ENCODE data around the gene HOXC12. TPM values are rescaled to one million over a fixed set of nuclear protein-coding genes. Genes with fewer than 3 reads are reported as not detected.

The HOXC12 gene
- total RNA-seq, 1 experiment from 2014 or later = not detected

- no peak for TF ChIP-seq AFF4 (CRISPR knock-in tag; IDR thresholded peaks at IDR 0.05; ENCODE audit: borderline replicate concordance)
These were observed 22.3 kb downstream of the HOXC12 start (continued) for GRCh38 chr12:53976823-53977595.

- Mint-ChIP-seq H3K4me1 (peaks cover 25% of the 10 kb centered on the region), H3K36me3 (no peaks in the 10 kb centered on the region), H3K4me3 (no peak overlapping the region), H3K27me3 (ENCODE audit: low read depth) (peaks cover 100% of the 10 kb centered on the region), H3K27ac (no peak overlapping the region), H3K9me3 (no peaks in the 10 kb centered on the region)
- ATAC-seq (no peak), DNase-seq (ENCODE audit: low spot score) (no peak)
- ChIA-PET CTCF (no interaction called here), POLR2A (no interaction called here)
- TF ChIP-seq CREB1 (CRISPR knock-in tag; IDR thresholded peaks at IDR 0.05) (no peak), EMX1 (CRISPR knock-in tag; IDR thresholded peaks at IDR 0.05) (no peak), ZNF232 (CRISPR knock-in tag; IDR thresholded peaks at IDR 0.05) (no peak), RELA (CRISPR knock-in tag; IDR thresholded peaks at IDR 0.05; ENCODE audit: borderline replicate concordance) (no peak), OVOL2 (CRISPR knock-in tag; IDR thresholded peaks at IDR 0.05; ENCODE audit: borderline replicate concordance) (no peak), ZNF532 (CRISPR knock-in tag; IDR thresholded peaks at IDR 0.05; ENCODE audit: borderline replicate concordance) (no peak), TCF7 (CRISPR knock-in tag; IDR thresholded peaks at IDR 0.05; ENCODE audit: low read depth) (no peak)
- TF ChIP-seq, protein P1, sequence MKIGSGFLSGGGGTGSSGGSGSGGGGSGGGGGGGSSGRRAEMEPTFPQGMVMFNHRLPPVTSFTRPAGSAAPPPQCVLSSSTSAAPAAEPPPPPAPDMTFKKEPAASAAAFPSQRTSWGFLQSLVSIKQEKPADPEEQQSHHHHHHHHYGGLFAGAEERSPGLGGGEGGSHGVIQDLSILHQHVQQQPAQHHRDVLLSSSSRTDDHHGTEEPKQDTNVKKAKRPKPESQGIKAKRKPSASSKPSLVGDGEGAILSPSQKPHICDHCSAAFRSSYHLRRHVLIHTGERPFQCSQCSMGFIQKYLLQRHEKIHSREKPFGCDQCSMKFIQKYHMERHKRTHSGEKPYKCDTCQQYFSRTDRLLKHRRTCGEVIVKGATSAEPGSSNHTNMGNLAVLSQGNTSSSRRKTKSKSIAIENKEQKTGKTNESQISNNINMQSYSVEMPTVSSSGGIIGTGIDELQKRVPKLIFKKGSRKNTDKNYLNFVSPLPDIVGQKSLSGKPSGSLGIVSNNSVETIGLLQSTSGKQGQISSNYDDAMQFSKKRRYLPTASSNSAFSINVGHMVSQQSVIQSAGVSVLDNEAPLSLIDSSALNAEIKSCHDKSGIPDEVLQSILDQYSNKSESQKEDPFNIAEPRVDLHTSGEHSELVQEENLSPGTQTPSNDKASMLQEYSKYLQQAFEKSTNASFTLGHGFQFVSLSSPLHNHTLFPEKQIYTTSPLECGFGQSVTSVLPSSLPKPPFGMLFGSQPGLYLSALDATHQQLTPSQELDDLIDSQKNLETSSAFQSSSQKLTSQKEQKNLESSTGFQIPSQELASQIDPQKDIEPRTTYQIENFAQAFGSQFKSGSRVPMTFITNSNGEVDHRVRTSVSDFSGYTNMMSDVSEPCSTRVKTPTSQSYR (CRISPR knock-in tag; IDR thresholded peaks at IDR 0.05) = no peak
- TF ChIP-seq, protein P2, sequence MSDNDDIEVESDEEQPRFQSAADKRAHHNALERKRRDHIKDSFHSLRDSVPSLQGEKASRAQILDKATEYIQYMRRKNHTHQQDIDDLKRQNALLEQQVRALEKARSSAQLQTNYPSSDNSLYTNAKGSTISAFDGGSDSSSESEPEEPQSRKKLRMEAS (CRISPR knock-in tag; IDR thresholded peaks at IDR 0.05) = no peak
- TF ChIP-seq, protein P3, sequence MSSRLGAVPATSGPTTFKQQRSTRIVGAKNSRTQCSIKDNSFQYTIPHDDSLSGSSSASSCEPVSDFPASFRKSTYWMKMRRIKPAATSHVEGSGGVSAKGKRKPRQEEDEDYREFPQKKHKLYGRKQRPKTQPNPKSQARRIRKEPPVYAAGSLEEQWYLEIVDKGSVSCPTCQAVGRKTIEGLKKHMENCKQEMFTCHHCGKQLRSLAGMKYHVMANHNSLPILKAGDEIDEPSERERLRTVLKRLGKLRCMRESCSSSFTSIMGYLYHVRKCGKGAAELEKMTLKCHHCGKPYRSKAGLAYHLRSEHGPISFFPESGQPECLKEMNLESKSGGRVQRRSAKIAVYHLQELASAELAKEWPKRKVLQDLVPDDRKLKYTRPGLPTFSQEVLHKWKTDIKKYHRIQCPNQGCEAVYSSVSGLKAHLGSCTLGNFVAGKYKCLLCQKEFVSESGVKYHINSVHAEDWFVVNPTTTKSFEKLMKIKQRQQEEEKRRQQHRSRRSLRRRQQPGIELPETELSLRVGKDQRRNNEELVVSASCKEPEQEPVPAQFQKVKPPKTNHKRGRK (CRISPR knock-in tag; IDR thresholded peaks at IDR 0.05; ENCODE audit: borderline replicate concordance) = no peak
- TF ChIP-seq, protein P4, sequence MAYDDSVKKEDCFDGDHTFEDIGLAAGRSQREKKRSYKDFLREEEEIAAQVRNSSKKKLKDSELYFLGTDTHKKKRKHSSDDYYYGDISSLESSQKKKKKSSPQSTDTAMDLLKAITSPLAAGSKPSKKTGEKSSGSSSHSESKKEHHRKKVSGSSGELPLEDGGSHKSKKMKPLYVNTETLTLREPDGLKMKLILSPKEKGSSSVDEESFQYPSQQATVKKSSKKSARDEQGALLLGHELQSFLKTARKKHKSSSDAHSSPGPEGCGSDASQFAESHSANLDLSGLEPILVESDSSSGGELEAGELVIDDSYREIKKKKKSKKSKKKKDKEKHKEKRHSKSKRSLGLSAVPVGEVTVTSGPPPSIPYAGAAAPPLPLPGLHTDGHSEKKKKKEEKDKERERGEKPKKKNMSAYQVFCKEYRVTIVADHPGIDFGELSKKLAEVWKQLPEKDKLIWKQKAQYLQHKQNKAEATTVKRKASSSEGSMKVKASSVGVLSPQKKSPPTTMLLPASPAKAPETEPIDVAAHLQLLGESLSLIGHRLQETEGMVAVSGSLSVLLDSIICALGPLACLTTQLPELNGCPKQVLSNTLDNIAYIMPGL (CRISPR knock-in tag; IDR thresholded peaks at IDR 0.05) = no peak
- TF ChIP-seq, protein P5, sequence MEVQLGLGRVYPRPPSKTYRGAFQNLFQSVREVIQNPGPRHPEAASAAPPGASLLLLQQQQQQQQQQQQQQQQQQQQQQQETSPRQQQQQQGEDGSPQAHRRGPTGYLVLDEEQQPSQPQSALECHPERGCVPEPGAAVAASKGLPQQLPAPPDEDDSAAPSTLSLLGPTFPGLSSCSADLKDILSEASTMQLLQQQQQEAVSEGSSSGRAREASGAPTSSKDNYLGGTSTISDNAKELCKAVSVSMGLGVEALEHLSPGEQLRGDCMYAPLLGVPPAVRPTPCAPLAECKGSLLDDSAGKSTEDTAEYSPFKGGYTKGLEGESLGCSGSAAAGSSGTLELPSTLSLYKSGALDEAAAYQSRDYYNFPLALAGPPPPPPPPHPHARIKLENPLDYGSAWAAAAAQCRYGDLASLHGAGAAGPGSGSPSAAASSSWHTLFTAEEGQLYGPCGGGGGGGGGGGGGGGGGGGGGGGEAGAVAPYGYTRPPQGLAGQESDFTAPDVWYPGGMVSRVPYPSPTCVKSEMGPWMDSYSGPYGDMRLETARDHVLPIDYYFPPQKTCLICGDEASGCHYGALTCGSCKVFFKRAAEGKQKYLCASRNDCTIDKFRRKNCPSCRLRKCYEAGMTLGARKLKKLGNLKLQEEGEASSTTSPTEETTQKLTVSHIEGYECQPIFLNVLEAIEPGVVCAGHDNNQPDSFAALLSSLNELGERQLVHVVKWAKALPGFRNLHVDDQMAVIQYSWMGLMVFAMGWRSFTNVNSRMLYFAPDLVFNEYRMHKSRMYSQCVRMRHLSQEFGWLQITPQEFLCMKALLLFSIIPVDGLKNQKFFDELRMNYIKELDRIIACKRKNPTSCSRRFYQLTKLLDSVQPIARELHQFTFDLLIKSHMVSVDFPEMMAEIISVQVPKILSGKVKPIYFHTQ (CRISPR knock-in tag; IDR thresholded peaks at IDR 0.05) = no peak
These were observed 23.1 kb downstream of the HOXC12 start for GRCh38 chr12:53977596-53978445.

Data from WTC11 (cell line).